GM20000 (cell line): ENCODE measurements around the gene SIGLEC8.
"Not testable (repeated sequence)": the region's sequence is repeated elsewhere in the genome, so short reads cannot be mapped to it uniquely, and the experiment has no call there.

ENCODE experiments used
- DNase-seq: peaks from one replicate; pipeline ENCODE4 v3.0.0; 2012; ENCODE audit warnings: low spot score
- TF ChIP-seq, protein P1 (sequence below): IDR thresholded peaks from 2 replicates; pipeline ENCODE4 v1.5.1; 2012; ENCODE audit warnings: mild to moderate bottlenecking, control low read depth; ENCODE audit errors: extremely low read depth, missing control alignments

SIGLEC8 gene

DNA sequence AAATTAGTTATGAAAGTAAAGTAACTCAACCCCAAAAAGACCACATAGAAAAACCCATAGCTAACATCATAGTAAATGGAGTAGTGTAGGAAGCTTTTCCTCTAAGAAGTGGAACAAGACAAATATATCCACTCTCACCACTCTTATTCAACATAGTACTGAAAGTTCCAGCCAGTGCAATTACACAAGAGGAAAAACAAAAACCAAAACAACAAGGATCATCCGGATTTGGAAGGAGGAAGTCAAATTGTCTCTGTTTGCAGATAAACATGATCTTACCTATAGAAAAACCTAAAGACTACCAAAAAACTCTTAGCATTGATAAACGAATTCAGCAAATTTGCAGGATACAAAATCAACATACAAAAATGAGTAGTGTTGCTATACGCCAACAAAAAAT, 8.5 kb upstream of the SIGLEC8 start:
- DNase-seq, result no peak
- TF ChIP-seq, protein P1, sequence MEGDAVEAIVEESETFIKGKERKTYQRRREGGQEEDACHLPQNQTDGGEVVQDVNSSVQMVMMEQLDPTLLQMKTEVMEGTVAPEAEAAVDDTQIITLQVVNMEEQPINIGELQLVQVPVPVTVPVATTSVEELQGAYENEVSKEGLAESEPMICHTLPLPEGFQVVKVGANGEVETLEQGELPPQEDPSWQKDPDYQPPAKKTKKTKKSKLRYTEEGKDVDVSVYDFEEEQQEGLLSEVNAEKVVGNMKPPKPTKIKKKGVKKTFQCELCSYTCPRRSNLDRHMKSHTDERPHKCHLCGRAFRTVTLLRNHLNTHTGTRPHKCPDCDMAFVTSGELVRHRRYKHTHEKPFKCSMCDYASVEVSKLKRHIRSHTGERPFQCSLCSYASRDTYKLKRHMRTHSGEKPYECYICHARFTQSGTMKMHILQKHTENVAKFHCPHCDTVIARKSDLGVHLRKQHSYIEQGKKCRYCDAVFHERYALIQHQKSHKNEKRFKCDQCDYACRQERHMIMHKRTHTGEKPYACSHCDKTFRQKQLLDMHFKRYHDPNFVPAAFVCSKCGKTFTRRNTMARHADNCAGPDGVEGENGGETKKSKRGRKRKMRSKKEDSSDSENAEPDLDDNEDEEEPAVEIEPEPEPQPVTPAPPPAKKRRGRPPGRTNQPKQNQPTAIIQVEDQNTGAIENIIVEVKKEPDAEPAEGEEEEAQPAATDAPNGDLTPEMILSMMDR, result no peak

DNA sequence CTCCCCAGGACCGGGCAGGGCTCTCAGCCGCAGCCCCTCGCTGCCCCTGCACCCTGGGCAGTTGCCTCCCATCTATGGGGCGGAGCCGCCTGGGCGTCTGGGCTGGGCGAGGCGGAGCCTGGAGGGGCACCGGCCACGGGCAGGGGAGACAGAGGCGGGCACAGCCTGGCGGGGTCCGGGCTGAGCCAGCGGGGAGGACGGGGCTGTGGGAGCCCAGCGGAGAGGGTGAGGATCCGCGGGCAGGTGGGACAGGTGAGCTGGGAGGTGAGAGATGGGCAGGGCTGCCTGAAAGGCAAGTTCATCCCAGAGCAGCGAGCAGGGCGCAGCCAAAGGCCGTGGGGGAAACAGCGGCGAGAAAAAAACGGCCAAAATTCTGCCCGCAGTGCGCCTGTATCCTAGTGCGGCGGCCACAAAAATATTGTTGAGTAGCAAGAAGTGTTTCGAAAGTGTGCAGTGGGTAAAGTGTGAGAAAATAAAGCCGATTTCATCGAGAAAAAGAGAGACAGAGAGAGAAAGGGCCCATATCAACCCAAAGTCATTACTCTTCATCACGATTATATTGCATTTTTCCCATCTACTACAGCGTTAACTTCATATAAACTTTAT, 5.8 kb upstream of the SIGLEC8 start:
- DNase-seq, result not testable (repeated sequence)

DNA sequence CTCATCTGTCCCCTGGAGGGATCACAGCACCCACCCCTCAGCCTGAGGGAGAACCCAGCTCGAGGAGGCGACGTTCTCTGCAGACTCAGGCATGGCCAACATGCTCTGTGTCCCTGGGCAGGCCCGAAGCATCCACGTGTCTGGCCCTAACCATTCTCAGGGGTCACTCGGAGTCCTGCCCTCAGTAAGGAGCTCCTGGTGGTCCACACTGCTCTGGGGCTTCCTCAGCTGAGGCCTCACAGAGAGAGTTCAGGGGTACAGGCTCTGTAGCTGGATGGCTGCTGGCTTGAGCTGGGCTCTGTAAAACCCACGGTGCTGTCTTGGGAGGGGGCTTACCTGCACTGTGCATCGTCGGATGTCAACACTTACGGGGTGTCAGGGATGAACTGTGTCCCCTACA, 4.4 kb upstream of the SIGLEC8 start:
- DNase-seq, result no peak
- TF ChIP-seq, protein P1, result no peak

DNA sequence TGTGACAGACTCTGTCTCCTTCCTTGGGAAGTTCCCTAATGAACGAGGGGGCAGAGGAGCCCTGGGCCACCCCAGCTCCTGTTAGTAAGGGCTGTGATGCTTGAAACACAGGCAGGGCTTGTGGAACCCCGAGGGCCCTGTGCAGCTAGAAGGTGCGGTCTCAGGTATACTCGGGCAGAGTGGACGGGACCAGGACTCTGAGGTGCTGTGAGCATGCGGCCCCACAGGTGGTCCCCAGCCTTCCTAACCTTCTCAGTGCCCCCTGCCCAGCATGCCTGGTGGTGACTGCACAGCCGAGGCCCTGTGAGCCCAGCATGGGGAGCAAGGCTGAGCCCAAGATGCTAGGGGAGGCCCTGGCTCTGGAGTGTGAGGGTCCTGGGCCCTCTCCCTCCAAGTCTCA, 4.0 kb upstream of the SIGLEC8 start:
- no peak for DNase-seq
- TF ChIP-seq, protein P1, result no peak

DNA sequence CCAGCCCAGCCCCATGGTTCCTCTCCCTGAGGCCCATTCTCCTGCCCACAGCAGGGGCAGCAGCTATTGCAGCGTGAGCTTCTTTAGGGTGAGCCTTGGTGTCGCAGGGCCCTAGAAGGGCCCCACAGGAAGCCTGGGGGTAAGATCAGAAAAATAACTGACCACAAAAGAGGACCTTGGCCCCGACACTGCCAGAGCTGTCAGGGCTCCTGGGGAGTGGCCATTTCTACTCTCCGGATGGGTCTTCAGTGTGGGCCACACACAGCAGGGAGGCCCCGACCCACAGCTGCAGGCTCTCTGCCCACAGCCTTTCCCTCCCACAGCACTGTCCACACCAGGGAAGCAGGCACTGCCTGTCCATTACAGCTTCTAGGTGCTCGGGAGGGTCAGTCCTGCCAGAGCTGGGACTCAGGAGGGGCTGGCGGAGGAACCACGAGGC, 3.5 kb upstream of the SIGLEC8 start:
- TF ChIP-seq, protein P1, result no peak
- DNase-seq, result no peak

DNA sequence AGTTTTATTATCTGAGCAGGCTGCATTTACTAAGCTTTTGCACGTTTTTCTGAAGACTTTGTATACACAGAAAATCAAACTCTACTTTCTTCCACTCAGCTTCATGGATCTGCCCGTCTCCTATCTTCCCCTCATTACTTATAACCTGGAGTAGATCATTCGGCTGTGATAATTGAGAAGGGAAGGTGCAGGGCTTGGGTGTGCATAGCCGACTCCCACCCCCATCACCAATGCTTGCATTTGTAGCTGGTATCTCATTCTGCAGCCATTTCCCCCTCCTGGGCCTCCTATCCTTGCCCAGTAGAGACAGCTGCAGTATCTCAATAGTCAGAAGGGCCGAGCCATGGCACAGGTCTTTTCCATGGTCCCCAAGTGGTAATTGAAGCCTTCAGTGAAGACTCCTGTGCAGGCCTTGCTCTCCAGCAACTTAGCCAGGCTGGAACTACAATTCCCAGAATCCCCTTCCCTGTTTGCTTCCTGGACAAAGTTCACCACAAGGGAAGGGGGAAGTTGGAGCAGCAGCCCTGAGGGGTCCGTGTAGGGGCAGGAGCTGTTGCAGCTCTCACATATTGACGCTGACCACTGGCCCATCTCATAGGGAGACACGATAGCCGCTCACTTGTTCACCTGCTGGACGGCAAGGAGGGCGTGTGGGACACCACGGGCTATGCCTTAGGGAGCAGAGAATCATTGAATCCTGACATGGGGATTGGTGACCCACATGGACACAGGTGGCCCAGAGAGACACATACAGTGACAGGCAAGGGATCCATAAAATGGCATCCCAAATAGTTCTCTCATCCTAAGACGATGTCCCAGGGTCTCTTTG, 2.1 kb upstream of the SIGLEC8 start:
- TF ChIP-seq, protein P1, result no peak
- no peak for DNase-seq

DNA sequence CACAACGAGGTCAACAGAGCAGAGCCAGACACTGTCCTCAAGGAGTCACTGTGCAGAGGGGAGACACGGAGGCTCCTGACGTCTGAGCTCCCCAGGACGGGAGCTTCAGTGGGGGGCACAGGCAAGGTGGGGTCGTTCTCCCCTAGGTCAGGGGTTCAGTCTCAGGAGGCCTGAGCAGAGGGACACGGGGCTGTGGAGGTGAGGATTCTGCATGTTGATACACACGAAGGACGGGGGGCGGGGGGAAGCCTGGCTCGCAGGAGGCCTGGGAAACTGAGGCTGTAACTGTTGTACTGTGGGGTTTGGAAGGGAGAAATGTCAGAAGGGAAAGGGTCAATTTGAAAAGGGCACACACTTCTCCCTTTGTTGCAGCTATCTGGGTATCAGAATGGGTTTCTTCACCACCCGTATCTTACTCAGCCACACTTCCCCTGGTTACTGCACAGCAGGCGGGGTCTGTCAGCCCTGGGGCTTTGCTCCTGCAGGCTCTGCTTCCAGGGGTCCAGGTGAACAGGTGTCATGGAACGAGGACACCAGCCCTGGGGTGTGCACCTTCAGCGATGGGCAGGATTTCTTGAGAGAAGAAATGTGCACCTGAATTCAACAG, 748 bp upstream of the SIGLEC8 start:
- no peak for DNase-seq
- TF ChIP-seq, protein P1, result no peak
